ENCODE measurements around the gene TMEM184B.
A peak's percentile ranks its signal among the peaks of the same experiment; 100 is the strongest.

TMEM184B gene

DNA sequence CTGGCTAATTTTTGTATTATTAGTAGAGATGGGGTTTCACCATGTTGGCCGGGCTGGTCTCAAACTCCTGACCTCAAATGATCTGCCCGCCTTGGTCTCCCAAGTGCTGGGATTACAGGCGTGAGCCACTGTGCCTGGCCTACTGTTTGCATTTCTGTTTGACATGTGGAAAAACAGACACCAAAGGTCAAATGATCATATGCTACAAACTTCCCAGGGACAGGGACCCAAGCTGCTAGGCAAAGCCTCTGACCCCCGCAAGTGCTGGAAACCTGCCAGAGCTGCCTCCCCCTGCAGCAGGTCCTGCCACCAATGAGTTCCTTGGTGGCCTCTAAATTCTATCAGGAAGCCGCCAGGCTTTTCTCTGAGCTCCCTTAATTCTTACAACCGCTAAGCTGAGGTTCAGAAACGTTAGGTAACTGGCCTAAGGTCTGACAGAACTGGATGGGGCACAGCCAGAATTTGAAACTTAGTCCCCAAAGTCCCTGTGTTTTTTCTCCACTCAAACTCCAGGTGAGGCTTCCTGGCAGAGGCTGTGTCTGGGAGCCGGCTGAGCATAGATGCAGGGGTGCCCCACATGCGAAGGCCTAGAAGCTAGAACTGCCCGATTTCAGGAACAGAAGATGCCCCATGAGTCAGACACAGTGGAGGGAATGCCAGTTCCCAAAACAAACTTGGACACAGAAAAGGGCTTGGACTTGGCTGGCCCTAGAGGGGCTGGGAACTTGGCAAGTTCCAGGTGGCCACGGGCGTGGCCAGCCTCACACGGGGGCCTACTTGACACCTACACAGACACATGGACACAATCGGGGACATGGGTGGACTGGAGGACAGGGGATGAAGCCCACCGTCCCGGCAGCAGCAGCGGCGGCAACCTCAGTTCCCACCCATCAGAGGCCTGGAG is 37.1 kb upstream of the TMEM184B start:
- DNase-seq (ENCODE audit: extremely low read depth, insufficient read length): no peak
- TF ChIP-seq, protein P1, sequence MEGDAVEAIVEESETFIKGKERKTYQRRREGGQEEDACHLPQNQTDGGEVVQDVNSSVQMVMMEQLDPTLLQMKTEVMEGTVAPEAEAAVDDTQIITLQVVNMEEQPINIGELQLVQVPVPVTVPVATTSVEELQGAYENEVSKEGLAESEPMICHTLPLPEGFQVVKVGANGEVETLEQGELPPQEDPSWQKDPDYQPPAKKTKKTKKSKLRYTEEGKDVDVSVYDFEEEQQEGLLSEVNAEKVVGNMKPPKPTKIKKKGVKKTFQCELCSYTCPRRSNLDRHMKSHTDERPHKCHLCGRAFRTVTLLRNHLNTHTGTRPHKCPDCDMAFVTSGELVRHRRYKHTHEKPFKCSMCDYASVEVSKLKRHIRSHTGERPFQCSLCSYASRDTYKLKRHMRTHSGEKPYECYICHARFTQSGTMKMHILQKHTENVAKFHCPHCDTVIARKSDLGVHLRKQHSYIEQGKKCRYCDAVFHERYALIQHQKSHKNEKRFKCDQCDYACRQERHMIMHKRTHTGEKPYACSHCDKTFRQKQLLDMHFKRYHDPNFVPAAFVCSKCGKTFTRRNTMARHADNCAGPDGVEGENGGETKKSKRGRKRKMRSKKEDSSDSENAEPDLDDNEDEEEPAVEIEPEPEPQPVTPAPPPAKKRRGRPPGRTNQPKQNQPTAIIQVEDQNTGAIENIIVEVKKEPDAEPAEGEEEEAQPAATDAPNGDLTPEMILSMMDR (IDR thresholded peaks at IDR 0.05; ENCODE audit: insufficient read depth, low read length, poor library complexity, severe bottlenecking): no peak

DNA sequence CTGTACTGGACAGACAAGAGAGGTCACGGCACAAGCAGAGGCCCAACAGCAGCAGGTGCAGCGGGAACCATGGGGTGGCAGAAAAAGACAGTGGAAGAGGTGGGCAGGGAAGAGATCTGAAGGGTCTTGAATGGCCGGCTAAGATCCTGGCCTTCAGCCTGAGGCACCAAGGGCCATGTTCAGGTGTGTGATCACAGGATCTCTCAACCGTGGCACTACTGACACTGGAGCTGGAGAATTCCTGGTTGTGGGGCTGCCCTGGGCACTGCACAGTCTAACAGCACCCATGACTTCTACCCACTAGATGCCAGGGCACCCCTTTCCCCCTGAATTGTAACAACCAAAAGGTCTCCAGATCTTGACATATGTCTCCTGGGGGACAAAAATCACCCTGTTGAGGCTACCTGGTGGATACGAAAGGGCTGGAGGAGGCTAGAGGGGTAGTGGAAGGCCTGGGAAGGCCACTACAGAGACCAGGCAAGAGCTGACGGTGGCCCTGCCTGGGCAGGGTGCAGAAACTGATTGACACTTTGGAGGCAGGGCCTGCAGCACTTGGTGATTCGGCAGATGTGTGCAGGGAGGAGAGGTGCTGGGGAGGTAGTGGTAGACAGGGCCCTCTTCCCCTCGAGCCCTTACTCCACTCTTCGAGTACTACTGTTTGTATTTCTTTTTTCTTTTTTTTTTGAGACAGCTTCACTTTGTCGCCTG is 36.1 kb upstream of the TMEM184B start:
- peaks cover 25% of the 10 kb centered on the region for H3K36me3 ChIP-seq (ENCODE audit: control insufficient read depth, insufficient read depth, low read length)
- H3K4me3 ChIP-seq (replicated peaks; ENCODE audit: low read depth, low read length): no peak overlapping the region
- DNase-seq (ENCODE audit: extremely low read depth, insufficient read length): no peak
- H3K27me3 ChIP-seq (replicated peaks; ENCODE audit: control insufficient read depth, insufficient read depth, low read length): no peaks in the 10 kb centered on the region
- TF ChIP-seq, protein P1 (IDR thresholded peaks at IDR 0.05; ENCODE audit: insufficient read depth, low read length, poor library complexity, severe bottlenecking): no peak

More for the DNA sequence above, 37.1 kb upstream of the TMEM184B start:
- Histone ChIP-seq H3K4me3 (replicated peaks; ENCODE audit: low read depth, low read length) (no peak overlapping the region), H3K36me3 (ENCODE audit: control insufficient read depth, insufficient read depth, low read length) (peaks cover 23% of the 10 kb centered on the region), H3K27me3 (replicated peaks; ENCODE audit: control insufficient read depth, insufficient read depth, low read length) (no peaks in the 10 kb centered on the region)

DNA sequence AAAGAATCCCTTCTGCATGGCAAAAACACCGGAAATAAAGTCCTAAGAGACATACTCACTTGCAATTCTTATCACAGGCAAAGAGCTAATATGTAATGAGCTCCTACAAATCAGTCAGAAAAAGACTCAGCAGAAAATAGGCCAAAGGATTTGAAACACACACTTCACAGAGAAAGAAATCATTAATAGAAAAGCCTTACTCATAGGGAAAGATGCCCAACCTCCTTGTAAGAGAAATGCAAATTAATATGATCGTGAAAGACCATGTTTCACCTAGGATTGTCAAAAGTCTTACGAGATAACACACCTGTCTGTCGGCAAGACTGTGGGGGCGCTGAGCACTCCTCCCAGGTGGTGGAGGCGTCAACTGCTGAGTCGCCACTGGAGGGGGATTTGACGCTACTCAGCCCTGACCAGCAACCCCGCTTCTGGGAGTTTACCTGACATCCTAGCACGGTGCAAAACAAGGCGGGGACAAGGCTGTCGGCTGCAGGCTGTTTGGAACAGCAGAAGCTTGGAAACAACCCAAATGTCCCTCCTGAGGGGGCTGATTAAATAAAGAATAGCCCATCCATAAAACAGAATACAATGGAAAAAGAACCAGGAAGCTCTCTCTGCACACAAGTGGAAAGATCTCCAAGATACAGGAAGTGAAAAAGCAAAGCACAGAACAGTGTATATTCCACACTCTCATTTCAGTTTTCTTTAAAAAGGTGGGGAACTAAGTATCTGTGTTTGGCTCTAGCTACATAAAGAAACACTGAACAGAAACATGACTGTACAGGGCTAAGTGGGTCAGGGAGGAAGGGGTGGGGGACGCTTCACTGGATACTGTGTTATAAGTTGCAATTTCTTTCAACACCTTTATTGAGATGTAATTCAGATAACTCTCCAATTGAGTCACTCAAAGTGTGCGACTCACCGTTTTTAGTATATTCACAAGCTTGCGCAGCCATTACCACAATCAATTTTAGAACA is 33.0 kb upstream of the TMEM184B start:
- DNase-seq (ENCODE audit: extremely low read depth, insufficient read length): peak; percentile 82
- TF ChIP-seq, protein P1 (IDR thresholded peaks at IDR 0.05; ENCODE audit: insufficient read depth, low read length, poor library complexity, severe bottlenecking): peak; percentile 39
- peaks cover 25% of the 10 kb centered on the region for H3K36me3 ChIP-seq (ENCODE audit: control insufficient read depth, insufficient read depth, low read length)
- H3K27me3 ChIP-seq (replicated peaks; ENCODE audit: control insufficient read depth, insufficient read depth, low read length): no peaks in the 10 kb centered on the region
- peak overlapping the region; percentile 31 for H3K4me3 ChIP-seq (replicated peaks; ENCODE audit: low read depth, low read length)

DNA sequence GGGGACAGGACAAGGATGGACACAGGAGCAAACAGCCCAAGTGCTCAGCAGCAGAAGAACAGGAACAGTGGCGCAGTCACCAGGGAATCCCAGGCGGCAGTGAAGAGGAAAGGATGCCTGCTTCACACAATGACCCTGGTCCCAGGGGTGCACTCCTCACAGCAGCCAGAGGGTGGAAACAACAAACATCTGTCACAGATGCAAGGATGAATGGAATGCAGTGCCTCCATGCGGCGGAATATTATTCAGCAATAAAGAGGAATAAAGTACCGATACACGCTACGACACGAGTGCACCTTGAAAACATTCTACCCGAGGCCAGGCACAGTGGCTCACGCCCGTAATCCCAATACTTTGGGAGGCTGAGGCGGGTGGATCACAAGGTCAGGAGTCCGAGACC is 31.7 kb upstream of the TMEM184B start:
- H3K36me3 ChIP-seq (ENCODE audit: control insufficient read depth, insufficient read depth, low read length): peaks cover 29% of the 10 kb centered on the region
- no peaks in the 10 kb centered on the region for H3K27me3 ChIP-seq (replicated peaks; ENCODE audit: control insufficient read depth, insufficient read depth, low read length)
- no peak overlapping the region for H3K4me3 ChIP-seq (replicated peaks; ENCODE audit: low read depth, low read length)
- no peak for DNase-seq (ENCODE audit: extremely low read depth, insufficient read length)
- TF ChIP-seq, protein P1 (IDR thresholded peaks at IDR 0.05; ENCODE audit: insufficient read depth, low read length, poor library complexity, severe bottlenecking): no peak

DNA sequence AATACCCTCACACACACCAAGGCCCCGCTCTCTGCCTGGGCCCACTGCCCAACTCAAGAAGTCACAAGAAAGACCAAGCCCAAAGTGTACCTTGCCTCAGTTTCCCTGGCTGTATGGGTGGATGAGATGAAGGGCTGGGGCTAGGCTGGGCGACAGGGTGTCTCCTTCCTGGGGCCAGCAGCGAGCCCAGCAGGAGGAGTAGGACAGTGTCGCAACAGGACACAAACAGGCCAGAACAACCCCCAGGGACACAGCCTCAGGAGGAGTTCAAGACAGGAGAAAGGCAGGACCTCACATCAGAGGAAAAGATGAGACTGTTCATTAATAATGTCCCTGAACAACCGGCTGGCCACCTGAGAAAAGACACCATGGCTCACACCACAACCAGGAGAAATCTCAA is 31.2 kb upstream of the TMEM184B start:
- Histone ChIP-seq H3K4me3 (replicated peaks; ENCODE audit: low read depth, low read length) (no peak overlapping the region), H3K36me3 (ENCODE audit: control insufficient read depth, insufficient read depth, low read length) (peaks cover 30% of the 10 kb centered on the region), H3K27me3 (replicated peaks; ENCODE audit: control insufficient read depth, insufficient read depth, low read length) (no peaks in the 10 kb centered on the region)
- DNase-seq (ENCODE audit: extremely low read depth, insufficient read length): no peak
- TF ChIP-seq, protein P1 (IDR thresholded peaks at IDR 0.05; ENCODE audit: insufficient read depth, low read length, poor library complexity, severe bottlenecking): no peak

All from GM06990 (cell line).